Nephron (organoid): ENCODE data around the gene URB2.
A peak's percentile ranks its signal among the peaks of the same experiment; 100 is the strongest.

Experiments used
- H3K27ac Mint-ChIP-seq, 3 experiments: 2 replicates each; pipeline ENCODE4 v1.8.0; 2020; ENCODE audit warnings: mixed read lengths in 3 of 3, mild to moderate bottlenecking in 2 of 3, moderate library complexity in 1 of 3
- H3K27me3 Mint-ChIP-seq: 2 replicates; pipeline ENCODE4 v1.8.0; 2021; ENCODE audit warnings: low read depth, mild to moderate bottlenecking, moderate library complexity, mixed read lengths
- H3K36me3 Mint-ChIP-seq: 2 replicates; pipeline ENCODE4 v1.8.0; 2020; ENCODE audit warnings: low read depth, mixed read lengths
- H3K4me1 Mint-ChIP-seq: 2 replicates; pipeline ENCODE4 v1.8.0; 2020; ENCODE audit warnings: mixed read lengths
- H3K4me3 Mint-ChIP-seq, 3 experiments: 2 replicates each; pipeline ENCODE4 v1.8.0; 2020; ENCODE audit warnings: mild to moderate bottlenecking in 3 of 3, mixed read lengths in 3 of 3, moderate library complexity in 2 of 3
- H3K9me3 Mint-ChIP-seq: 2 replicates; pipeline ENCODE4 v1.8.0; 2020; ENCODE audit warnings: mixed read lengths
- CTCF ChIP-seq, 3 experiments: fragments of 200-600 bp; sonication (generic); IDR thresholded peaks; one replicate each; pipeline ENCODE4 v1.5.0; 2021; ENCODE audit warnings: antibody characterized with exemption in 3 of 3; ENCODE audit not compliant: unreplicated experiment in 3 of 3

Gene URB2

DNA sequence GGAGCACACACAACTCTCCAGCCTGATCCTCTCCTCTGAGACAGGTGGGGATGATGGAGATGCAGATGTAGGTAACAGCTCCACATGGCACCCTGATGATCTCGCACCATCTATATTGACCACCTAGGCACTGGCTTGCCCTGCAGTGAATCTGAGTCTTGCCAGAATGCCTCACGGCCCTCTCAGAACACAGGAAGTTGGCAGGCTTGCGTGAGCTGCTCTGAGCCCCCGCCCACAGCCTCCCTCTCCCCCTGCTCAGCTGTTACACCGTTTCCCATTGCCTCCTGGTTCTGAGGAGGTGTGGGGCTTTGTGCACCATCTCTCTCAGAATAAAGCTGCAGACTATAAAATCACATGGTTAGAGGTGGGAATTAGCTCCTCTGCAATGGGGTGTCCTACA is 48.0 kb downstream of the URB2 start:
- Mint-ChIP-seq H3K4me3 (no peak overlapping the region), H3K9me3 (peaks cover 4% of the 10 kb centered on the region), H3K4me1 (no peaks in the 10 kb centered on the region), H3K36me3 (no peaks in the 10 kb centered on the region), H3K27ac (no peak overlapping the region), H3K27me3 (no peaks in the 10 kb centered on the region)
- TF ChIP-seq CTCF (IDR thresholded peaks at IDR 0.05; ENCODE audit: unreplicated experiment in 3 of 3), result no peak

GRCh38 chr1:229675396-229675795 is 49.3 kb downstream of the URB2 start:
- Mint-ChIP-seq H3K4me3 (no peak overlapping the region), H3K36me3 (no peaks in the 10 kb centered on the region), H3K27me3 (no peaks in the 10 kb centered on the region), H3K27ac (no peak overlapping the region), H3K4me1 (no peaks in the 10 kb centered on the region), H3K9me3 (peaks cover 6% of the 10 kb centered on the region)
- TF ChIP-seq CTCF (IDR thresholded peaks at IDR 0.05; ENCODE audit: unreplicated experiment in 3 of 3), result no peak

DNA sequence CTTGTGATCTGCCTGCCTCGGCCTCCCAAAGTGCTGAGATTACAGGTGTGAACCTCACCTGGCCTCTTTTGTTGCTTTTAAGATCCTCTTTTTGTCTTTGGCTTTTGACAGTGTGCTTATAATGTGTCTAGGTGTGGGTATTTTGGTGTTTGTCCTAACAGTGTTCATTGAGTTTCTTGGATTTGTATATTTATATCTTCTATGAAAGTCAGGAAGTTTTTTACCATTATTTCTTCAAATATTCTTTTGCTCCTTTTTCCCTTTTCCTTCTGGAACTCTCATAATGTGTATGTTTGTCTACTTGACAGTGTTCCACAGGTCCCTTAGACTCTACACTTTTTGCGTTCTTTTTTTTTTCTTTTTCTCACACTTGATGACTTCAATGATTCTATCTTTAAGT is 59.1 kb downstream of the URB2 start:
- no peak for TF ChIP-seq CTCF (IDR thresholded peaks at IDR 0.05; ENCODE audit: unreplicated experiment in 3 of 3)
- H3K9me3 Mint-ChIP-seq, result peaks cover 25% of the 10 kb centered on the region
- no peak overlapping the region for H3K4me3 Mint-ChIP-seq
- peaks cover 10% of the 10 kb centered on the region for H3K36me3 Mint-ChIP-seq
- no peak overlapping the region for H3K27ac Mint-ChIP-seq
- no peaks in the 10 kb centered on the region for H3K4me1 Mint-ChIP-seq
- no peaks in the 10 kb centered on the region for H3K27me3 Mint-ChIP-seq

DNA sequence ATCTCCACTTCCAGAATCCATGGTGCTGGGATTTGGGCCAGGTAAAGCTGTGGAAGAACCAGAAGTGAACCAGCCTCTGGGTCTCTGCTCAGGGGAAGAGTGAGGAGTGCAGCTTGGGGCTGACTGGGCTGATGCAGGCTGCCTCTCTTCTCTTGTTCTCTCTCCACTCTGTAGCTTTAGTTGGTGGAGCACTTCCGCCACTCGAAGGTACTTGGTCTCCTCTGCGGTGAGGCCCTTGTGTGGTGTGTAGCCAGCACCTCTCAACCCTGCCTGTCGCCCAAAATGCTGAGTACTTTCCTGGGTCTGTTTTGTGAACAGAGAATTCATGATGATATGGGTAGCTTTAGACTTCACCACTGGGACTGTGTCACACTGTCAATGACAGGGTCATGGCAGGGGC is 63.2 kb downstream of the URB2 start:
- no peak overlapping the region for H3K4me3 Mint-ChIP-seq
- no peak for TF ChIP-seq CTCF (IDR thresholded peaks at IDR 0.05; ENCODE audit: unreplicated experiment in 3 of 3)
- H3K4me1 Mint-ChIP-seq, result peaks cover 20% of the 10 kb centered on the region
- peaks cover 19% of the 10 kb centered on the region for H3K9me3 Mint-ChIP-seq
- peaks cover 4% of the 10 kb centered on the region for H3K27me3 Mint-ChIP-seq
- H3K27ac Mint-ChIP-seq, result no peak overlapping the region
- H3K36me3 Mint-ChIP-seq, result peaks cover 10% of the 10 kb centered on the region

GRCh38 chr1:229689904-229690303 is 63.9 kb downstream of the URB2 start:
- Mint-ChIP-seq H3K4me1 (peaks cover 26% of the 10 kb centered on the region), H3K27me3 (peaks cover 4% of the 10 kb centered on the region), H3K9me3 (peaks cover 16% of the 10 kb centered on the region), H3K36me3 (peaks cover 10% of the 10 kb centered on the region), H3K27ac (no peak overlapping the region), H3K4me3 (no peak overlapping the region)
- TF ChIP-seq CTCF (IDR thresholded peaks at IDR 0.05; ENCODE audit: unreplicated experiment in 3 of 3), result no peak

GRCh38 chr1:229690662-229691061 is 64.6 kb downstream of the URB2 start:
- Mint-ChIP-seq H3K4me3 (no peak overlapping the region), H3K36me3 (peaks cover 2% of the 10 kb centered on the region), H3K27ac (peak overlapping the region in 1 of 3 experiments; percentile 20), H3K9me3 (peaks cover 10% of the 10 kb centered on the region), H3K4me1 (peaks cover 32% of the 10 kb centered on the region), H3K27me3 (peaks cover 4% of the 10 kb centered on the region)
- TF ChIP-seq CTCF (IDR thresholded peaks at IDR 0.05; ENCODE audit: unreplicated experiment in 3 of 3), result no peak
